HepG2 (cell line): ENCODE data around the gene GAS6. TPM values are rescaled to one million over a fixed set of nuclear protein-coding genes. Genes with fewer than 3 reads are reported as not detected.

ENCODE experiments used
- ATAC-seq: fragments of 200-7000 bp; cut with Tn5 transposase; 3 replicates; pipeline ENCODE4 v1.9.1; 2020; ENCODE audit warnings: mild to moderate bottlenecking, moderate library complexity
- BruUV-seq: library from RNA; stranded (reverse); fragments of 400-500 nt; replicated peaks from 2 replicates; lab custom pipeline; 2021; lab: Mats Ljungman, UMichigan
- CTCF ChIA-PET: fragments of 300-600 bp; formaldehyde crosslinking; extraction: SDS; loops from one replicate; lab custom pipeline; 2021; ENCODE audit warnings: low total read pairs, inconsistent platforms, low intra/inter-chr PET ratio; lab: Yijun Ruan, JAX
- POLR2A ChIA-PET: fragments of 350-600 bp; sonication (Branson Sonifier 250); formaldehyde crosslinking; loops from one replicate; lab custom pipeline; 2020; ENCODE audit warnings: antibody characterized with exemption, inconsistent platforms; lab: Yijun Ruan, JAX
- DNase-seq: peaks from one replicate; pipeline ENCODE4 v3.0.0-alpha.2; 2015; ENCODE audit warnings: low spot score
- FAIRE-seq: peaks from 3 replicates; lab custom pipeline; 2011; peaks lifted over from hg19 to GRCh38; lab: Jason Lieb, UNC
- H2AFZ ChIP-seq: one replicate; pipeline ENCODE4 v1.6.1; 2011; ENCODE audit warnings: low read length, inconsistent platforms
- H3K27ac ChIP-seq: fragments of 300-600 bp; 3 replicates; pipeline ENCODE4 v1.8.0; 2011; ENCODE audit warnings: mixed run types, mild to moderate bottlenecking, mixed read lengths, low read length, inconsistent platforms; ENCODE audit not compliant: insufficient read depth; ENCODE audit errors: extremely low read length
- H3K27me3 ChIP-seq, 2 experiments: fragments of 200-600 bp in 1 of 2; 2 replicates in 1 of 2; 3 replicates in 1 of 2; pipeline versions ENCODE4 v1.6.0 to v1.8.0; 2011; ENCODE audit warnings: low read length in 2 of 2, mild to moderate bottlenecking in 2 of 2, moderate library complexity in 2 of 2, inconsistent platforms in 1 of 2; ENCODE audit not compliant: insufficient read depth in 2 of 2, control insufficient read depth in 1 of 2
- H3K36me3 ChIP-seq, 2 experiments: fragments of 200-600 bp in 1 of 2; replicated peaks in 1 of 2; 2 replicates in 1 of 2; 3 replicates in 1 of 2; pipeline versions ENCODE4 v1.5.1 to v1.8.0; 2011; ENCODE audit warnings: low read length in 2 of 2, inconsistent platforms in 1 of 2; ENCODE audit not compliant: insufficient read depth in 2 of 2, control insufficient read depth in 1 of 2
- H3K4me1 ChIP-seq: 2 replicates; pipeline ENCODE4 v1.5.1; 2012; ENCODE audit warnings: low read length, inconsistent platforms; ENCODE audit not compliant: insufficient read depth
- H3K4me2 ChIP-seq: 2 replicates; pipeline ENCODE4 v1.6.0; 2011; ENCODE audit warnings: low read depth, low read length, inconsistent platforms
- H3K4me3 ChIP-seq, 3 experiments: fragments of 200-600 bp in 1 of 3; sonication (generic), shearing (Covaris generic) in 1 of 3; replicated peaks in 1 of 3; 2 replicates each; pipeline ENCODE4 v1.5.1; 2011 to 2016; ENCODE audit warnings: low read length in 3 of 3, inconsistent platforms in 2 of 3, low read depth in 2 of 3, mild to moderate bottlenecking in 2 of 3, control low read depth in 1 of 3, mixed read lengths in 1 of 3; ENCODE audit not compliant: insufficient read depth in 1 of 3
- H3K79me2 ChIP-seq: one replicate; pipeline ENCODE4 v1.6.1; 2011; ENCODE audit warnings: low read length, inconsistent platforms; ENCODE audit not compliant: insufficient read depth
- H3K9ac ChIP-seq: 2 replicates; pipeline ENCODE4 v1.6.0; 2011; ENCODE audit warnings: mild to moderate bottlenecking, low read depth, low read length, inconsistent platforms; ENCODE audit not compliant: insufficient read depth
- H3K9me3 ChIP-seq: 2 replicates; pipeline ENCODE4 v1.5.1; 2012; ENCODE audit warnings: mild to moderate bottlenecking, low read length
- H4K20me1 ChIP-seq: 2 replicates; pipeline ENCODE4 v1.6.0; 2011; ENCODE audit warnings: inconsistent platforms, mild to moderate bottlenecking, low read length, moderate library complexity; ENCODE audit not compliant: insufficient read depth
- GABPA ChIP-seq, 2 experiments: IDR thresholded peaks; 2 replicates each; pipeline ENCODE4 v1.6.1; 2011 to 2016; ENCODE audit warnings: low read depth in 2 of 2, low read length in 1 of 2, missing biosample characterization in 1 of 2, missing genetic modification characterization in 1 of 2
- ZFP1 ChIP-seq: IDR thresholded peaks from 2 replicates; pipeline ENCODE4 v1.6.1; 2016
- ZNF3 ChIP-seq: IDR thresholded peaks from 2 replicates; pipeline ENCODE4 v1.7.0; 2017; ENCODE audit warnings: inconsistent platforms
- ZNF333 ChIP-seq: sonication (generic); formaldehyde crosslinking; IDR thresholded peaks from 2 replicates; pipeline ENCODE4 v1.4.0; 2020; ENCODE audit warnings: mild to moderate bottlenecking, missing genetic modification reagents, borderline replicate concordance
- ZNF354B ChIP-seq: sonication (generic); formaldehyde crosslinking; IDR thresholded peaks from 2 replicates; pipeline ENCODE4 v1.8.0; 2022; ENCODE audit warnings: mild to moderate bottlenecking, missing genetic modification reagents
- WGBS: methylation state at CpG from one replicate; pipeline ENCODE4 v1.1.6; 2017; ENCODE audit warnings: low lambda C conversion rate; 5-methylcytosine and 5-hydroxymethylcytosine counted together
- in situ Hi-C: cut with HindIII; loops from 2 replicates; pipeline ENCODE4 v1.10.0; 2017; ENCODE audit warnings: low pct_unique_long_range_greater_than_20kb; ENCODE audit not compliant: extremely low pct_ligation_motif_present
- intact Hi-C: fragments of 100-400 bp; cut with micrococcal nuclease; formaldehyde crosslinking; loops from one replicate; pipeline ENCODE4 v1.10.0; 2022; ENCODE audit not compliant: unreplicated experiment
- polyA plus RNA-seq, 8 experiments: library from polyadenylated mRNA; depleted of rRNA in 3 of 8; stranded (reverse) in 7 of 8; unstranded in 1 of 8; fragments of >200 nt; fragmentation: Illumina TruSeq in 4 of 8; extraction: Trizol in 4 of 8; gene quantifications; 2 replicates each; pipeline versions ENCODE4 v1.2.1 to v1.2.3, GENCODE V29; 2011 to 2016; ENCODE audit warnings: low read depth in 4 of 8, missing spikeins in 1 of 8, mixed read lengths in 1 of 8; ENCODE audit not compliant: insufficient read depth in 1 of 8
- total RNA-seq, 5 experiments: library from RNA; depleted of rRNA; stranded (reverse); fragments of >200 nt; fragmentation: Illumina TruSeq; extraction: Trizol; gene quantifications; 2 replicates each; pipeline ENCODE4 v1.2.3, GENCODE V29; 2016; ENCODE audit warnings: low read depth in 1 of 5
- TF ChIP-seq, protein P1 (sequence below): IDR thresholded peaks from 2 replicates; pipeline ENCODE4 v1.6.1; 2016; ENCODE audit warnings: control low read depth
- TF ChIP-seq, protein P2 (sequence below): sonication (generic); formaldehyde crosslinking; IDR thresholded peaks from 2 replicates; pipeline ENCODE4 v1.4.0; 2020; ENCODE audit warnings: missing genetic modification reagents

GAS6 gene
- total and polyA plus RNA-seq, 2 of the 13 experiments (the other 11 are each of a cell fraction or from before 2014, with no cell fraction given): 0.09 to 0.24 TPM

DNA sequence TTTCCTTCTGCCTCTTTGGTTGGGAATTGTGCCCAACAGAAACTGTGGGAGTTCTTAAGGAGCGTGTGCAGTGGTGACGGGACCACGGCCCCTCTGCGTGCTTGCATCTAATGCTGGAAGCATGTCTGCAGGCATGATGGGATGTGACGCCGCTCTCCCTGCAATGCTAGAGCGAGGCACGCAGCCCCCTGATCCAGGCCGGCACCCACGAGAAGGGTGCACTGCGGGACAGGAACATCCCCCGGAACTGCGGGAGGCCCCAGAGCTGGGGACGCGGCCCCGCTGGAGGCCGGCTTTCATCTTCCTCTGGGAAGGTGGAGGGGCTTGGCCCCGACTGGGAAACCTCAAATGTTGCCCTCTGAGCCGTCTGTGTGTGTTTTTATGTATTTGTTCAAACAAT is 72.1 kb downstream of the GAS6 start:
- DNase-seq (no peak), FAIRE-seq (no peak), ATAC-seq (no peak)
- Histone ChIP-seq H3K4me3 (no peak overlapping the region), H3K27ac (no peak overlapping the region), H4K20me1 (no peaks in the 10 kb centered on the region), H3K27me3 (peaks cover 1 to 43% of the 10 kb centered on the region in 2 experiments; a peak in 2 of 5 replicates), H3K9ac (no peak overlapping the region), H3K4me1 (peaks cover 7% of the 10 kb centered on the region; the same call in 1 of the 2 replicates), H2AFZ (no peak overlapping the region), H3K4me2 (no peak overlapping the region), H3K9me3 (no peaks in the 10 kb centered on the region), H3K79me2 (no peaks in the 10 kb centered on the region), H3K36me3 (no peaks in the 10 kb centered on the region)
- POLR2A ChIA-PET: no interaction called here
- no TSS peak for BruUV-seq
- CTCF ChIA-PET: no interaction called here
- WGBS: 59% methylated on average over 19 of the region's 19 CpGs
- in situ Hi-C loops (no loop called here), intact Hi-C loops (no loop called here)
- TF ChIP-seq ZNF333 (CRISPR knock-in tag) (no peak), ZNF354B (CRISPR knock-in tag) (no peak), ZFP1 (no peak), GABPA (IDR thresholded peaks at IDR 0.05; ENCODE audit: low read depth, low read length) (no peak), GABPA (CRISPR knock-in tag; IDR thresholded peaks at IDR 0.05; ENCODE audit: low read depth) (no peak), ZNF3 (CRISPR knock-in tag) (no peak)
- TF ChIP-seq, protein P1, sequence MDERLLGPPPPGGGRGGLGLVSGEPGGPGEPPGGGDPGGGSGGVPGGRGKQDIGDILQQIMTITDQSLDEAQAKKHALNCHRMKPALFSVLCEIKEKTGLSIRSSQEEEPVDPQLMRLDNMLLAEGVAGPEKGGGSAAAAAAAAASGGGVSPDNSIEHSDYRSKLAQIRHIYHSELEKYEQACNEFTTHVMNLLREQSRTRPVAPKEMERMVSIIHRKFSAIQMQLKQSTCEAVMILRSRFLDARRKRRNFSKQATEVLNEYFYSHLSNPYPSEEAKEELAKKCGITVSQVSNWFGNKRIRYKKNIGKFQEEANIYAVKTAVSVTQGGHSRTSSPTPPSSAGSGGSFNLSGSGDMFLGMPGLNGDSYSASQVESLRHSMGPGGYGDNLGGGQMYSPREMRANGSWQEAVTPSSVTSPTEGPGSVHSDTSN: no peak
- TF ChIP-seq, protein P2, sequence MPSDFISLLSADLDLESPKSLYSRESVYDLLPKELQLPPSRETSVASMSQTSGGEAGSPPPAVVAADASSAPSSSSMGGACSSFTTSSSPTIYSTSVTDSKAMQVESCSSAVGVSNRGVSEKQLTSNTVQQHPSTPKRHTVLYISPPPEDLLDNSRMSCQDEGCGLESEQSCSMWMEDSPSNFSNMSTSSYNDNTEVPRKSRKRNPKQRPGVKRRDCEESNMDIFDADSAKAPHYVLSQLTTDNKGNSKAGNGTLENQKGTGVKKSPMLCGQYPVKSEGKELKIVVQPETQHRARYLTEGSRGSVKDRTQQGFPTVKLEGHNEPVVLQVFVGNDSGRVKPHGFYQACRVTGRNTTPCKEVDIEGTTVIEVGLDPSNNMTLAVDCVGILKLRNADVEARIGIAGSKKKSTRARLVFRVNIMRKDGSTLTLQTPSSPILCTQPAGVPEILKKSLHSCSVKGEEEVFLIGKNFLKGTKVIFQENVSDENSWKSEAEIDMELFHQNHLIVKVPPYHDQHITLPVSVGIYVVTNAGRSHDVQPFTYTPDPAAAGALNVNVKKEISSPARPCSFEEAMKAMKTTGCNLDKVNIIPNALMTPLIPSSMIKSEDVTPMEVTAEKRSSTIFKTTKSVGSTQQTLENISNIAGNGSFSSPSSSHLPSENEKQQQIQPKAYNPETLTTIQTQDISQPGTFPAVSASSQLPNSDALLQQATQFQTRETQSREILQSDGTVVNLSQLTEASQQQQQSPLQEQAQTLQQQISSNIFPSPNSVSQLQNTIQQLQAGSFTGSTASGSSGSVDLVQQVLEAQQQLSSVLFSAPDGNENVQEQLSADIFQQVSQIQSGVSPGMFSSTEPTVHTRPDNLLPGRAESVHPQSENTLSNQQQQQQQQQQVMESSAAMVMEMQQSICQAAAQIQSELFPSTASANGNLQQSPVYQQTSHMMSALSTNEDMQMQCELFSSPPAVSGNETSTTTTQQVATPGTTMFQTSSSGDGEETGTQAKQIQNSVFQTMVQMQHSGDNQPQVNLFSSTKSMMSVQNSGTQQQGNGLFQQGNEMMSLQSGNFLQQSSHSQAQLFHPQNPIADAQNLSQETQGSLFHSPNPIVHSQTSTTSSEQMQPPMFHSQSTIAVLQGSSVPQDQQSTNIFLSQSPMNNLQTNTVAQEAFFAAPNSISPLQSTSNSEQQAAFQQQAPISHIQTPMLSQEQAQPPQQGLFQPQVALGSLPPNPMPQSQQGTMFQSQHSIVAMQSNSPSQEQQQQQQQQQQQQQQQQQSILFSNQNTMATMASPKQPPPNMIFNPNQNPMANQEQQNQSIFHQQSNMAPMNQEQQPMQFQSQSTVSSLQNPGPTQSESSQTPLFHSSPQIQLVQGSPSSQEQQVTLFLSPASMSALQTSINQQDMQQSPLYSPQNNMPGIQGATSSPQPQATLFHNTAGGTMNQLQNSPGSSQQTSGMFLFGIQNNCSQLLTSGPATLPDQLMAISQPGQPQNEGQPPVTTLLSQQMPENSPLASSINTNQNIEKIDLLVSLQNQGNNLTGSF (CRISPR knock-in tag): no peak
